ENCODE data around the gene NIT1.

Gene NIT1

DNA sequence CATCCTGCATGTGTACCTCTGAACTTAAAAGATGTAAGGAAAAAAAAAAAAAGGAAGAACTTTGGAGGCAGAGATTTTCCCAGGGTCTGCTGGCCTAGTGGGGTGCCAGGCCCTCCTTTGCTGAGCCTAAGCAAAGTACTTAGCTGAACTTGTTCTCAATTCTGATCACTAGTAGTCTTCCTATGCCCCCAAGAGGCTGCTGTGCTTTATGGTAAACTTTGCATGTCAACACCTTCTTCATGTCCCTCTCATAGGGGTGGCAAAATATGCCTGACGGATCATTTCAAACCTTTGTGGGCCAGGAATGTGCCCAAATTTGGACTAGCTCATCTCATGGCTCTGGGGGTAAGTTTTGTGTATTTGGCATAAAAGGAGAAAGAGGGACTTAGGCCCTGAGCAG is 40.0 kb downstream of the NIT1 start:
- no peak overlapping the region for H3K4ac ChIP-seq (ENCODE audit: low read length)
- no peak overlapping the region for H2AK5ac ChIP-seq (ENCODE audit: low read depth, low read length)
- no CpG with 5 or more reads among the region's 1 CpG for WGBS, 2 donors (ENCODE audit: extremely low coverage in 2 of 2, insufficient read length in 2 of 2, insufficient replicate concordance in 1 of 2)

GRCh38 chr1:161158316-161159010 is 40.6 kb downstream of the NIT1 start:
- DNase-seq (ENCODE audit: low spot score), result no peak
- peaks cover 27 to 55% of the 10 kb centered on the region in 2 donors for H3K36me3 ChIP-seq (replicated peaks in 1 of 2; ENCODE audit: control insufficient read depth in 2 of 2, insufficient read depth in 2 of 2, low read length in 2 of 2)
- peak overlapping the region in 1 of 2 donors; percentile 65 for H3K4me3 ChIP-seq (ENCODE audit: low read length in 2 of 2)

More for the DNA sequence above, 40.0 kb downstream of the NIT1 start:
- Histone ChIP-seq H3K14ac (ENCODE audit: low read length) (no peak overlapping the region), H2BK5ac (ENCODE audit: low read length) (no peak overlapping the region), H2BK12ac (ENCODE audit: low read length) (no peak overlapping the region), H4K91ac (ENCODE audit: low read depth, low read length, poor library complexity) (no peak overlapping the region), H3K18ac (ENCODE audit: low read length) (no peak overlapping the region), H3K9me3 (replicated peaks in 1 of 2; ENCODE audit: control insufficient read depth in 2 of 2, insufficient read depth in 1 of 2, low read depth in 1 of 2, low read length in 2 of 2) (no peaks in the 10 kb centered on the region), H3K36me3 (replicated peaks in 1 of 2; ENCODE audit: control insufficient read depth in 2 of 2, insufficient read depth in 2 of 2, low read length in 2 of 2) (peaks cover 24 to 49% of the 10 kb centered on the region in 2 donors), H2AFZ (ENCODE audit: low read length) (no peak overlapping the region), H3K9ac (ENCODE audit: low read depth, low read length, poor library complexity) (no peak overlapping the region), H3K4me1 (ENCODE audit: control insufficient read depth in 2 of 2, insufficient read depth in 1 of 2, low read depth in 1 of 2, low read length in 2 of 2) (peaks cover 5 to 9% of the 10 kb centered on the region in 2 donors), H2BK15ac (ENCODE audit: low read length) (no peak overlapping the region), H3K79me1 (ENCODE audit: low read depth, low read length) (peaks cover 5% of the 10 kb centered on the region), H3K4me3 (ENCODE audit: low read length in 2 of 2) (no peak overlapping the region), H4K8ac (ENCODE audit: low read depth, low read length) (no peak overlapping the region), H3K27me3 (ENCODE audit: control insufficient read depth in 3 of 3, insufficient read depth in 3 of 3, low read depth in 1 of 3, low read length in 3 of 3) (no peaks in the 10 kb centered on the region), H3K27ac (replicated peaks; ENCODE audit: low read length) (no peak overlapping the region), H2BK120ac (ENCODE audit: low read depth, low read length) (no peak overlapping the region), H3K23ac (ENCODE audit: low read depth, low read length, poor library complexity) (no peak overlapping the region), H3K4me2 (ENCODE audit: insufficient read depth, low read length, poor library complexity, severe bottlenecking) (no peak overlapping the region)
- no peak for DNase-seq (ENCODE audit: low spot score)

DNA sequence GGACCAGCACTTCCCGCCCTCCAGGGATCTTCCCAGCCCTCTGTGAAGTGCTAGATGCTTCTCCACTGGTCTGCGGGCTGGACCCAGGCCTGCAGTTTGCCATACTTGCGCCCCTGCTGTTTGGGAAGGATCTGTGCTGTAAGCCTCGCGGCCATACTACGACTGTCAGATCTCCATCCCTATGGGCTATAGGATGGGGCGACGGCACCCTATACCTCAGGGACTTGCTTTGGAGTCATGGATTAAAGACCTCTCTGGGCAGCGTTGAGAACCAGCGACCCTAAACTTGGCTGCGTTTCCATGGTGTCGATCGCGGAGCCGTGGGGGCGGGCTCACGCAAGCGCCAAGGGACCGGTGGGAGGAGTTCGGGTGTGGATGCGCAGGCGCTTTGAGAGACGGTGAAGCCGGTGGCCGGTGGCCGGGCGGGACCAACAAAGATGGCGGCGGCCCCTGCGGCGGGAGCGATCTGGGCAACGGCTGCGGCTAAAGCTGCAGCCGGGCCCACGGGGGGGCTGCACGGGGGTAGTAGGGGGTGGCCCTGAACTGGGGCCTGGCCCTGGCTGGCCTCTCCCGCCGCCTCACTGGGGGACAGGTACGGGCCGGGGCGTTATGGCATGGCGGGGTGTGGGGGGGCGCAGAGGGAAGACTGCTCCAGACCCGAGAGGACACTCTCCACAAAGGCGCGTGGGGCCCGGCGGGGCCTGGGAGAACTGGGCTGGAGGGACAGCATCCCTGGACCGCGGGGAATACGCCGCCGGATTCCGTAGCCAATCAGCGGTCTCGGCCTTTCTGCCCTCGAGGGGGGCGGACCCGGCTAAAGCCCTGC is 41.4 kb downstream of the NIT1 start, which contains the start of gene USP21:
TSS of gene USP21 (plus strand) at position 414 of the 826 bp plus-strand sequence. CDS start 1,141 bp downstream, outside the sequence.
- no peak within 1 kb of the TSS for H2BK12ac ChIP-seq (ENCODE audit: low read length)
- H3K4me1 ChIP-seq (ENCODE audit: control insufficient read depth in 2 of 2, insufficient read depth in 1 of 2, low read depth in 1 of 2, low read length in 2 of 2), result peaks cover 5 to 9% of the 10 kb centered on the region in 2 donors
- H3K4ac ChIP-seq (ENCODE audit: low read length), result no peak within 1 kb of the TSS
- H3K4me2 ChIP-seq (ENCODE audit: insufficient read depth, low read length, poor library complexity, severe bottlenecking), result peak within 1 kb of the TSS; percentile 66
- peak within 1 kb of the TSS; percentile 85 for H3K9ac ChIP-seq (ENCODE audit: low read depth, low read length, poor library complexity)
- H2BK5ac ChIP-seq (ENCODE audit: low read length), result peak within 1 kb of the TSS; percentile 43
- no peak within 1 kb of the TSS for H2BK15ac ChIP-seq (ENCODE audit: low read length)
- no peaks in the 10 kb centered on the region for H3K27me3 ChIP-seq (ENCODE audit: control insufficient read depth in 3 of 3, insufficient read depth in 3 of 3, low read depth in 1 of 3, low read length in 3 of 3)
- H3K14ac ChIP-seq (ENCODE audit: low read length), result no peak within 1 kb of the TSS
- peak within 1 kb of the TSS; percentile 94 for H3K18ac ChIP-seq (ENCODE audit: low read length)
- H4K91ac ChIP-seq (ENCODE audit: low read depth, low read length, poor library complexity), result no peak within 1 kb of the TSS
- no peak within 1 kb of the TSS for H4K8ac ChIP-seq (ENCODE audit: low read depth, low read length)
- peak; percentile 92 for DNase-seq (ENCODE audit: low spot score)
- peaks cover 30 to 63% of the 10 kb centered on the region in 2 donors for H3K36me3 ChIP-seq (replicated peaks in 1 of 2; ENCODE audit: control insufficient read depth in 2 of 2, insufficient read depth in 2 of 2, low read length in 2 of 2)
- H3K4me3 ChIP-seq (ENCODE audit: low read length in 2 of 2), result peak within 1 kb of the TSS; percentile 65 to 89
- H2BK120ac ChIP-seq (ENCODE audit: low read depth, low read length), result no peak within 1 kb of the TSS
- no CpG with 5 or more reads among the region's 60 CpGs for WGBS, 2 donors (ENCODE audit: extremely low coverage in 2 of 2, insufficient read length in 2 of 2, insufficient replicate concordance in 1 of 2)
- H2AFZ ChIP-seq (ENCODE audit: low read length), result peak within 1 kb of the TSS; percentile 97
- peak within 1 kb of the TSS; percentile 68 for H3K27ac ChIP-seq (replicated peaks; ENCODE audit: low read length)
- H2AK5ac ChIP-seq (ENCODE audit: low read depth, low read length), result peak within 1 kb of the TSS; percentile 27
- peaks cover 5% of the 10 kb centered on the region for H3K79me1 ChIP-seq (ENCODE audit: low read depth, low read length)
- peak within 1 kb of the TSS; percentile 6 for H3K23ac ChIP-seq (ENCODE audit: low read depth, low read length, poor library complexity)
- no peaks in the 10 kb centered on the region for H3K9me3 ChIP-seq (replicated peaks in 1 of 2; ENCODE audit: control insufficient read depth in 2 of 2, insufficient read depth in 1 of 2, low read depth in 1 of 2, low read length in 2 of 2)

More at GRCh38 chr1:161158316-161159010, 40.6 kb downstream of the NIT1 start:
- peaks cover 5 to 9% of the 10 kb centered on the region in 2 donors for H3K4me1 ChIP-seq (ENCODE audit: control insufficient read depth in 2 of 2, insufficient read depth in 1 of 2, low read depth in 1 of 2, low read length in 2 of 2)
- no peak overlapping the region for H3K4ac ChIP-seq (ENCODE audit: low read length)
- no peak overlapping the region for H2AK5ac ChIP-seq (ENCODE audit: low read depth, low read length)
- peak overlapping the region; percentile 54 for H3K27ac ChIP-seq (replicated peaks; ENCODE audit: low read length)
- no peaks in the 10 kb centered on the region for H3K27me3 ChIP-seq (ENCODE audit: control insufficient read depth in 3 of 3, insufficient read depth in 3 of 3, low read depth in 1 of 3, low read length in 3 of 3)
- no peak overlapping the region for H3K23ac ChIP-seq (ENCODE audit: low read depth, low read length, poor library complexity)
- no peak overlapping the region for H2BK5ac ChIP-seq (ENCODE audit: low read length)
- H3K4me2 ChIP-seq (ENCODE audit: insufficient read depth, low read length, poor library complexity, severe bottlenecking), result peak overlapping the region; percentile 40
- no peak overlapping the region for H3K14ac ChIP-seq (ENCODE audit: low read length)
- H3K18ac ChIP-seq (ENCODE audit: low read length), result no peak overlapping the region
- H2BK120ac ChIP-seq (ENCODE audit: low read depth, low read length), result no peak overlapping the region
- H2AFZ ChIP-seq (ENCODE audit: low read length), result peak overlapping the region; percentile 97
- H4K91ac ChIP-seq (ENCODE audit: low read depth, low read length, poor library complexity), result no peak overlapping the region
- H3K9ac ChIP-seq (ENCODE audit: low read depth, low read length, poor library complexity), result no peak overlapping the region
- no peak overlapping the region for H4K8ac ChIP-seq (ENCODE audit: low read depth, low read length)
- H2BK15ac ChIP-seq (ENCODE audit: low read length), result no peak overlapping the region
- H3K9me3 ChIP-seq (replicated peaks in 1 of 2; ENCODE audit: control insufficient read depth in 2 of 2, insufficient read depth in 1 of 2, low read depth in 1 of 2, low read length in 2 of 2), result no peaks in the 10 kb centered on the region
- H3K79me1 ChIP-seq (ENCODE audit: low read depth, low read length), result peaks cover 5% of the 10 kb centered on the region
- no CpG with 5 or more reads among the region's 9 CpGs for WGBS, 2 donors (ENCODE audit: extremely low coverage in 2 of 2, insufficient read length in 2 of 2, insufficient replicate concordance in 1 of 2)
- H2BK12ac ChIP-seq (ENCODE audit: low read length), result no peak overlapping the region

GRCh38 chr1:161159913-161160243 is 42.0 kb downstream of the NIT1 start:
- Histone ChIP-seq H3K9ac (ENCODE audit: low read depth, low read length, poor library complexity) (no peak overlapping the region), H3K18ac (ENCODE audit: low read length) (peak overlapping the region; percentile 40), H2BK15ac (ENCODE audit: low read length) (no peak overlapping the region), H3K27ac (replicated peaks; ENCODE audit: low read length) (peak overlapping the region; percentile 68), H3K27me3 (ENCODE audit: control insufficient read depth in 3 of 3, insufficient read depth in 3 of 3, low read depth in 1 of 3, low read length in 3 of 3) (no peaks in the 10 kb centered on the region), H3K79me1 (ENCODE audit: low read depth, low read length) (peaks cover 5% of the 10 kb centered on the region), H4K91ac (ENCODE audit: low read depth, low read length, poor library complexity) (no peak overlapping the region), H3K4me3 (ENCODE audit: low read length in 2 of 2) (peak overlapping the region; percentile 65 to 89), H3K4ac (ENCODE audit: low read length) (no peak overlapping the region), H3K14ac (ENCODE audit: low read length) (no peak overlapping the region), H3K4me2 (ENCODE audit: insufficient read depth, low read length, poor library complexity, severe bottlenecking) (peak overlapping the region; percentile 66), H3K23ac (ENCODE audit: low read depth, low read length, poor library complexity) (no peak overlapping the region), H2AK5ac (ENCODE audit: low read depth, low read length) (no peak overlapping the region), H2AFZ (ENCODE audit: low read length) (peak overlapping the region; percentile 97), H4K8ac (ENCODE audit: low read depth, low read length) (no peak overlapping the region), H2BK120ac (ENCODE audit: low read depth, low read length) (no peak overlapping the region), H3K36me3 (replicated peaks in 1 of 2; ENCODE audit: control insufficient read depth in 2 of 2, insufficient read depth in 2 of 2, low read length in 2 of 2) (peaks cover 33 to 69% of the 10 kb centered on the region in 2 donors), H3K4me1 (ENCODE audit: control insufficient read depth in 2 of 2, insufficient read depth in 1 of 2, low read depth in 1 of 2, low read length in 2 of 2) (peaks cover 5 to 9% of the 10 kb centered on the region in 2 donors), H2BK5ac (ENCODE audit: low read length) (peak overlapping the region; percentile 43), H2BK12ac (ENCODE audit: low read length) (no peak overlapping the region), H3K9me3 (replicated peaks in 1 of 2; ENCODE audit: control insufficient read depth in 2 of 2, insufficient read depth in 1 of 2, low read depth in 1 of 2, low read length in 2 of 2) (no peaks in the 10 kb centered on the region)
- WGBS, 2 donors (ENCODE audit: extremely low coverage in 2 of 2, insufficient read length in 2 of 2, insufficient replicate concordance in 1 of 2), result no CpG with 5 or more reads among the region's 11 CpGs
- DNase-seq (ENCODE audit: low spot score), result no peak
